Measurements from ENCODE around the gene LRP1B. TPM values are rescaled to one million over a fixed set of nuclear protein-coding genes. Genes with fewer than 3 reads are reported as not detected.
"Not testable (repeated sequence)": the region's sequence is repeated elsewhere in the genome, so short reads cannot be mapped to it uniquely, and the experiment has no call there.

Gene LRP1B
- total RNA-seq, 1 donor from 2014 or later, result 0.38 TPM

DNA sequence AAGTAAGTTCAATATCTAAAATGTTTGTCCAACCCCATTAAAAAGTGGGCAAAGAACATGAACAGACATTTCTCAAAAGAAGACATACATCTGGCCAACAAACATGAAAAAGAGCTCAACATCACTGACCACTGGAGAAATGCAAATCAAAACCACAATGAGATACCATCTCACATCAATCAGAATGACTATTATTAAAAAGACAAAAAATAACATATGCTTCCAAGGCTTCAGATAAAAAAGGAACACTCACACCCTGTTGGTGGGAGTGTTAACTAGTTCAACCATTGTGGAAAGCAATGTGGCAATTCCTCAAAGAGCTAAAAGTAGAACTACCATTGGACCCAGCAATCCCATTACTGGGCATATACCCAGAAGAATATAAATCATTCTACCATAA, 931.1 kb downstream of the LRP1B start:
- TF ChIP-seq, protein P1, sequence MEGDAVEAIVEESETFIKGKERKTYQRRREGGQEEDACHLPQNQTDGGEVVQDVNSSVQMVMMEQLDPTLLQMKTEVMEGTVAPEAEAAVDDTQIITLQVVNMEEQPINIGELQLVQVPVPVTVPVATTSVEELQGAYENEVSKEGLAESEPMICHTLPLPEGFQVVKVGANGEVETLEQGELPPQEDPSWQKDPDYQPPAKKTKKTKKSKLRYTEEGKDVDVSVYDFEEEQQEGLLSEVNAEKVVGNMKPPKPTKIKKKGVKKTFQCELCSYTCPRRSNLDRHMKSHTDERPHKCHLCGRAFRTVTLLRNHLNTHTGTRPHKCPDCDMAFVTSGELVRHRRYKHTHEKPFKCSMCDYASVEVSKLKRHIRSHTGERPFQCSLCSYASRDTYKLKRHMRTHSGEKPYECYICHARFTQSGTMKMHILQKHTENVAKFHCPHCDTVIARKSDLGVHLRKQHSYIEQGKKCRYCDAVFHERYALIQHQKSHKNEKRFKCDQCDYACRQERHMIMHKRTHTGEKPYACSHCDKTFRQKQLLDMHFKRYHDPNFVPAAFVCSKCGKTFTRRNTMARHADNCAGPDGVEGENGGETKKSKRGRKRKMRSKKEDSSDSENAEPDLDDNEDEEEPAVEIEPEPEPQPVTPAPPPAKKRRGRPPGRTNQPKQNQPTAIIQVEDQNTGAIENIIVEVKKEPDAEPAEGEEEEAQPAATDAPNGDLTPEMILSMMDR (IDR thresholded peaks at IDR 0.05; ENCODE audit: insufficient read depth, low read length, poor library complexity, severe bottlenecking), result no peak
- no peak for DNase-seq (ENCODE audit: low read depth)
- no peaks in the 10 kb centered on the region for H3K27me3 ChIP-seq (ENCODE audit: control insufficient read depth, insufficient read depth, low read length)
- no peak overlapping the region for H3K4me3 ChIP-seq (ENCODE audit: low read depth, low read length)
- H3K36me3 ChIP-seq (ENCODE audit: control insufficient read depth, insufficient read depth, low read length), result no peaks in the 10 kb centered on the region

DNA sequence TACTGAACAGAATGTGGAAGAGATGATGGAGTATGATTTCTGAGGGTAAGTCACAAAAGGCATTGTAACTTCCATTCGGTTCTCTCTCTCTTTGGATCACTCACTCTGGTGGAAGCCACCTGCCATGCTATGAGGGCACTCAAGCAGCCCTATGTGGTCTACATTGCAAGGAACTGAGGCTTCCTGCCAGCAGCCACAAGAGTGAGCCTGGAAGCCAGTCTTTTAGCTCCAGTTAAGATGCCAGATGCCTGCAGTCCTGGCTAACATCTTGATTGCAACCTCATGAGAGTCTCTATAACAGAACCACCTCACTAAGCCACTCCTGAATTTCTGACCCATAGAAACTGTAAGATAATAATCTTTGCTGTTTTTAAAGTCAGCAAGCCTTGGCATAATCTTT, 935.7 kb downstream of the LRP1B start:
- Histone ChIP-seq H3K4me3 (ENCODE audit: low read depth, low read length) (no peak overlapping the region), H3K36me3 (ENCODE audit: control insufficient read depth, insufficient read depth, low read length) (no peaks in the 10 kb centered on the region), H3K27me3 (ENCODE audit: control insufficient read depth, insufficient read depth, low read length) (no peaks in the 10 kb centered on the region)
- TF ChIP-seq, protein P1 (IDR thresholded peaks at IDR 0.05; ENCODE audit: insufficient read depth, low read length, poor library complexity, severe bottlenecking), result no peak
- no peak for DNase-seq (ENCODE audit: low read depth)

GRCh38 chr2:141187075-141187439, 943.8 kb downstream of the LRP1B start:
- no peak for DNase-seq (ENCODE audit: low read depth)
- H3K36me3 ChIP-seq (ENCODE audit: control insufficient read depth, insufficient read depth, low read length), result no peaks in the 10 kb centered on the region
- H3K27me3 ChIP-seq (ENCODE audit: control insufficient read depth, insufficient read depth, low read length), result no peaks in the 10 kb centered on the region
- H3K4me3 ChIP-seq (ENCODE audit: low read depth, low read length), result no peak overlapping the region
- TF ChIP-seq, protein P1 (IDR thresholded peaks at IDR 0.05; ENCODE audit: insufficient read depth, low read length, poor library complexity, severe bottlenecking), result no peak

DNA sequence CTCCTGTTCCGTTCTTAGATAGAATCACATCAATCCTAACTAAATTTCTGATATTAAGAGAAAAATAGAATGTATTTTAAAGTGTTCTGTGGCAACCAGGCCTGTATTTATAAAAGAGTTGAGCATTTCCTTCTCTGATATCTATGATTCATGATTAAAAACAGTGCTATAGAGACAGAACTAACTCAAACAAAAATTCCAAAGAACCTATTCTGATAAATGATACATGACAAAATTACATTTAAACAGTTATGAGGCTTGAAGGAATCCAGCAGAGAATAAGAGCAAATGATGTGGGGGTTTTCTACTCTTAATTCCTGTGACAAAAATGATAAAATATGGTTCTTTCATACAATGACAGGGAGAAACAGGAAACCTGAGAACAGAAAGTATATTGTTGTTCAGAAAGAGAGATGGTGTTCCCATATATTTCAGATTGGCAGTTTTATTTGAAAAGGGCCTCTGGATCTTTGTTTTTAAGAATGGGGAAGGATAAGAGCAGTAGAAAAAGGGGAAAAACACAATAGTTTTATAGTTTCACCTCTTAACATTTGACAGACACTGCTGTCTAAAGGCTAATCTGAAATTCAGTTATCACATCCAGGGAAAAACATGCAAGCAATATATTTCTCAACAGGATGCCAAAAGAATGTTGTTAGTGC, 944.3 kb downstream of the LRP1B start:
- H3K36me3 ChIP-seq (ENCODE audit: control insufficient read depth, insufficient read depth, low read length), result no peaks in the 10 kb centered on the region
- TF ChIP-seq, protein P1 (IDR thresholded peaks at IDR 0.05; ENCODE audit: insufficient read depth, low read length, poor library complexity, severe bottlenecking), result no peak

DNA sequence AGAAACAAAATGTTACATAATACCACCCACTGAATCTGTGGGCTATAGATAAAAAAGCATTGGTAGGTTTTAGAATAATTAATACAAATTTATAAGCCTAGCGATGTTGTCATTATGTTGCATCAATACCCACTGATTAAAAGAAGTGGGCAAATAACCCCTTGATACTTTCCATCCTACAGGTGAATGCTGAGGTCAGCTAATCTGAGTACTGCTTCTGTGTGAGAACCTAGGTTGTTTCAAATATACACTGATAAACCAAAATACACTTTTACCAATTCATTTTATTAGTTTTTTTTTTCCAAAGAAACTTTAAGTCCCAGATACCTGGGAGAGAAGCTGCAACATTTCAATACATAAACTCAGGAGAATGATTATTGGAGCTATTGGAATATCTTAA, 948.6 kb downstream of the LRP1B start:
- no peaks in the 10 kb centered on the region for H3K36me3 ChIP-seq (ENCODE audit: control insufficient read depth, insufficient read depth, low read length)
- H3K4me3 ChIP-seq (ENCODE audit: low read depth, low read length), result no peak overlapping the region
- no peak for DNase-seq (ENCODE audit: low read depth)
- TF ChIP-seq, protein P1 (IDR thresholded peaks at IDR 0.05; ENCODE audit: insufficient read depth, low read length, poor library complexity, severe bottlenecking), result no peak
- H3K27me3 ChIP-seq (ENCODE audit: control insufficient read depth, insufficient read depth, low read length), result no peaks in the 10 kb centered on the region

More for the DNA sequence above, 944.3 kb downstream of the LRP1B start:
- no peak for DNase-seq (ENCODE audit: low read depth)
- no peak overlapping the region for H3K4me3 ChIP-seq (ENCODE audit: low read depth, low read length)
- H3K27me3 ChIP-seq (ENCODE audit: control insufficient read depth, insufficient read depth, low read length), result no peaks in the 10 kb centered on the region

GRCh38 chr2:141169117-141169516, 961.7 kb downstream of the LRP1B start:
- DNase-seq (ENCODE audit: low read depth); H3K36me3 ChIP-seq (ENCODE audit: control insufficient read depth, insufficient read depth, low read length); H3K4me3 ChIP-seq (ENCODE audit: low read depth, low read length); H3K27me3 ChIP-seq (ENCODE audit: control insufficient read depth, insufficient read depth, low read length): not testable (repeated sequence)

Measured in kidney epithelial cell (primary cell).